ENCODE results near the gene COX5A.

The COX5A gene

DNA sequence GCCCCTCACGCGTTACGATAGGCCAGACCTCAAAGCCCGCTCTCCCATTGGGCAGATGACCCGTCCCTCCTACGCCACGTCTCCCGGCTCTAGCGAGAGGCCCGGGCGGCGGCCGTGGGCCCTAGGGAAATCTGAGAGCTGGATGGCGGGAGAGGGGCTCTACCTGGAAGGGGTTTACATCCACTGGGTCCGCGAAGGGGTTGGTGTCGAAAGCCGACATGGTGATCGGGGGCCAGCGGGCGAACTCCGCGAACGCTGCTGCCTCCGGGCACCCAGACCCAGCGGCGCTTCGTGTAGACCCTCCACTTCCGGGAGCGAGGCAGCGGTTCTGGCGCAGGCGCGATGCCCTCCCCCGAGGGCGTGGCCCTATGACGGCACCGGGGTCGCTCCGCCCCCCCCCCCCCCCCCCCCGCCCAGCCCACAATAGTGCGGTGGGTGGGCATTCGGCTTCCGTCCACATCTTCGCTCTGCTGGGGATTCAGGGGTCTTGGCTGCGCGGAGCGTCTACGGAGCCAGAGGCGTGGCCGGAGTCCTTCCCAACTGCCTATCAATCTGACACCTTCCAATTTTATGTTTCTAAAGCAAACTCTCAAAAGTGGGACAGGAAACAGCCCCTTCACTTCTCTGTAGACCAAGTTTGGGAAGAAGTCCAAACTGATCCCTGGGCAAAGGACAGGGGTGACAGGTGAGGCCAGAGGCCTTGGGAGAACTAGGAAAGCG is 64.7 kb downstream of the COX5A start, which contains the start of gene SCAMP2:
SCAMP2 (minus strand) TSS at position 330 of the 720 bp plus-strand sequence; CDS start at position 220, 110 bp downstream.
- TF ChIP-seq SPI1 (IDR thresholded peaks at IDR 0.05; ENCODE audit: borderline replicate concordance, low read depth) (no peak), POLR2AphosphoS5 (IDR thresholded peaks at IDR 0.05; ENCODE audit: low read depth) (peak; percentile 91)
- TF ChIP-seq, protein P1, sequence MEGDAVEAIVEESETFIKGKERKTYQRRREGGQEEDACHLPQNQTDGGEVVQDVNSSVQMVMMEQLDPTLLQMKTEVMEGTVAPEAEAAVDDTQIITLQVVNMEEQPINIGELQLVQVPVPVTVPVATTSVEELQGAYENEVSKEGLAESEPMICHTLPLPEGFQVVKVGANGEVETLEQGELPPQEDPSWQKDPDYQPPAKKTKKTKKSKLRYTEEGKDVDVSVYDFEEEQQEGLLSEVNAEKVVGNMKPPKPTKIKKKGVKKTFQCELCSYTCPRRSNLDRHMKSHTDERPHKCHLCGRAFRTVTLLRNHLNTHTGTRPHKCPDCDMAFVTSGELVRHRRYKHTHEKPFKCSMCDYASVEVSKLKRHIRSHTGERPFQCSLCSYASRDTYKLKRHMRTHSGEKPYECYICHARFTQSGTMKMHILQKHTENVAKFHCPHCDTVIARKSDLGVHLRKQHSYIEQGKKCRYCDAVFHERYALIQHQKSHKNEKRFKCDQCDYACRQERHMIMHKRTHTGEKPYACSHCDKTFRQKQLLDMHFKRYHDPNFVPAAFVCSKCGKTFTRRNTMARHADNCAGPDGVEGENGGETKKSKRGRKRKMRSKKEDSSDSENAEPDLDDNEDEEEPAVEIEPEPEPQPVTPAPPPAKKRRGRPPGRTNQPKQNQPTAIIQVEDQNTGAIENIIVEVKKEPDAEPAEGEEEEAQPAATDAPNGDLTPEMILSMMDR (IDR thresholded peaks at IDR 0.05; ENCODE audit: insufficient read depth, low read length) = no peak
- DNase-seq (ENCODE audit: low read depth in 1 of 2, low spot score in 1 of 2) = peak; percentile 89 to 96
- H3K27ac ChIP-seq (replicated peaks) = peak within 1 kb of the TSS; percentile 95
- H3K27me3 ChIP-seq (ENCODE audit: insufficient read depth, poor library complexity, severe bottlenecking) = no peaks in the 10 kb centered on the region
- H3K4me3 ChIP-seq (replicated peaks; ENCODE audit: insufficient read depth, low read length) = peak within 1 kb of the TSS; percentile 84

DNA sequence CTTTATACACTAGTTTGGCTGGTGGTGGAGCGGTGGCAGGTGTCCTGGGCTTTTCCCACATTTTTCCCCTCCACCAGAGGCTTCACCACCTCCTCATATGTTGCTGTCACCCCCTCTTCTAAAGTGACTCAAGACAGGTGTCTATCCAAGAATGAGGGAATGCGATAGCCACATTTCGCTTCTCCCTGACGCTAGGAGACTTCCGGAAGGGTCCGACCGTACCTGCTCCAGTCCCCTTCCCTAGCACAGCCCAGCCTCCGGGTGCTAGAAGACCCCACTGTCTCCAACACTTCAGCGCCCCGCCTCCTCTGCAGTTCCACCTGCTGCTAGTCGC is 65.2 kb downstream of the COX5A start:
- DNase-seq (ENCODE audit: low read depth in 1 of 2, low spot score in 1 of 2) = no peak
- H3K4me3 ChIP-seq (replicated peaks; ENCODE audit: insufficient read depth, low read length) = peak overlapping the region; percentile 84
- no peaks in the 10 kb centered on the region for H3K27me3 ChIP-seq (ENCODE audit: insufficient read depth, poor library complexity, severe bottlenecking)
- peak overlapping the region; percentile 95 for H3K27ac ChIP-seq (replicated peaks)
- TF ChIP-seq POLR2AphosphoS5 (IDR thresholded peaks at IDR 0.05; ENCODE audit: low read depth) = no peak
- TF ChIP-seq, protein P2, sequence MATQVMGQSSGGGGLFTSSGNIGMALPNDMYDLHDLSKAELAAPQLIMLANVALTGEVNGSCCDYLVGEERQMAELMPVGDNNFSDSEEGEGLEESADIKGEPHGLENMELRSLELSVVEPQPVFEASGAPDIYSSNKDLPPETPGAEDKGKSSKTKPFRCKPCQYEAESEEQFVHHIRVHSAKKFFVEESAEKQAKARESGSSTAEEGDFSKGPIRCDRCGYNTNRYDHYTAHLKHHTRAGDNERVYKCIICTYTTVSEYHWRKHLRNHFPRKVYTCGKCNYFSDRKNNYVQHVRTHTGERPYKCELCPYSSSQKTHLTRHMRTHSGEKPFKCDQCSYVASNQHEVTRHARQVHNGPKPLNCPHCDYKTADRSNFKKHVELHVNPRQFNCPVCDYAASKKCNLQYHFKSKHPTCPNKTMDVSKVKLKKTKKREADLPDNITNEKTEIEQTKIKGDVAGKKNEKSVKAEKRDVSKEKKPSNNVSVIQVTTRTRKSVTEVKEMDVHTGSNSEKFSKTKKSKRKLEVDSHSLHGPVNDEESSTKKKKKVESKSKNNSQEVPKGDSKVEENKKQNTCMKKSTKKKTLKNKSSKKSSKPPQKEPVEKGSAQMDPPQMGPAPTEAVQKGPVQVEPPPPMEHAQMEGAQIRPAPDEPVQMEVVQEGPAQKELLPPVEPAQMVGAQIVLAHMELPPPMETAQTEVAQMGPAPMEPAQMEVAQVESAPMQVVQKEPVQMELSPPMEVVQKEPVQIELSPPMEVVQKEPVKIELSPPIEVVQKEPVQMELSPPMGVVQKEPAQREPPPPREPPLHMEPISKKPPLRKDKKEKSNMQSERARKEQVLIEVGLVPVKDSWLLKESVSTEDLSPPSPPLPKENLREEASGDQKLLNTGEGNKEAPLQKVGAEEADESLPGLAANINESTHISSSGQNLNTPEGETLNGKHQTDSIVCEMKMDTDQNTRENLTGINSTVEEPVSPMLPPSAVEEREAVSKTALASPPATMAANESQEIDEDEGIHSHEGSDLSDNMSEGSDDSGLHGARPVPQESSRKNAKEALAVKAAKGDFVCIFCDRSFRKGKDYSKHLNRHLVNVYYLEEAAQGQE (IDR thresholded peaks at IDR 0.05; ENCODE audit: insufficient replicate concordance, low read depth) = no peak

DNA sequence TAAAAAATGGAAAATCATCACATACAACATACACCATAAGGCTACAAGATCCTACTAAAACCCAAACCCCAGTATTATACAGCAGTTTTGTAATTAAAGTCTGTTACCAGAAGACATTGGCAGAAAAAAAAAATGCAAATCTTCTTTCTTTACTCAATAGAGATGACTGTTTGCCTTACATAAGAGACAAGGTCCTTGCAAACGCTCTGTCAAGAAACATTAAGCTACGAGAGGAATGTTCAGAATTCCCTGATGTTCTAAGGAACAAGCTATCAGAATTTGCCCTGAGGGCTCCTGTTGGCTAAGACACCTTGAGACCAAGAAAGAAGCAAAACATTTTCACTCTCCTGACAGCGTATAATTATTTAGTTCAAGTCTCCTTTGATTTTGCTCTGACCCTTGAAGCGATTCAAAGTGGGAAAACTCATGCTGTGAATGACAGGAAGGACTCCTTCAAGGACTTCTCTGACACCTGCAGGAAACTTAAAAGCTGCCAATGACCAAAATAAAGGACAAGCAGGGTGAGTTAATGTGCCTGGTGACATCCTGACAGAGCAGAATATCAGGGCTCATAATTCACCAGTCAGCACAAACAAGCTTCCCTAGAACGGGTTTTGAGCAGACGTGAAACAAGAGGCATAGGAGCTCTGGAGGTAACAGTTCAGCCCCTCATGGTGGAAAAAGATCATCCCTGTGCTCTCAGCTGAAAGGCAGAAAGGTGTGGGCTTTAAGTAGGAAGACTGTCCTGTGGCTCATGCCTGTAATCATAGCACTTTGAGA is 67.2 kb downstream of the COX5A start:
- Histone ChIP-seq H3K27ac (replicated peaks) (peak overlapping the region; percentile 95), H3K27me3 (ENCODE audit: insufficient read depth, poor library complexity, severe bottlenecking) (no peaks in the 10 kb centered on the region), H3K4me3 (replicated peaks; ENCODE audit: insufficient read depth, low read length) (peak overlapping the region; percentile 9; the same call in 1 of the 2 replicates)
- TF ChIP-seq, protein P2 (IDR thresholded peaks at IDR 0.05; ENCODE audit: insufficient replicate concordance, low read depth) = no peak
- TF ChIP-seq POLR2AphosphoS5 (IDR thresholded peaks at IDR 0.05; ENCODE audit: low read depth) (no peak), SPI1 (IDR thresholded peaks at IDR 0.05; ENCODE audit: borderline replicate concordance, low read depth) (no peak), GABPA (IDR thresholded peaks at IDR 0.05; ENCODE audit: low read depth) (no peak)
- TF ChIP-seq, protein P1 (IDR thresholded peaks at IDR 0.05; ENCODE audit: insufficient read depth, low read length) = no peak
- DNase-seq (ENCODE audit: low read depth in 1 of 2, low spot score in 1 of 2) = no peak
